GM12865 (cell line): ENCODE results near the gene E2F7.
"Not testable (repeated sequence)": the region's sequence is repeated elsewhere in the genome, so short reads cannot be mapped to it uniquely, and the experiment has no call there.

ENCODE experiments used
- DNase-seq: peaks from one replicate; pipeline ENCODE4 v3.0.0; 2010; ENCODE audit warnings: low read depth
- H3K4me3 ChIP-seq: 2 replicates; pipeline ENCODE4 v1.5.1; 2011; ENCODE audit warnings: mild to moderate bottlenecking, low read depth, low read length, control low read depth
- TF ChIP-seq, protein P1 (sequence below): IDR thresholded peaks from 2 replicates; pipeline ENCODE4 v1.5.1; 2011; ENCODE audit warnings: low read length, control low read depth, low read depth, inconsistent platforms; ENCODE audit not compliant: insufficient read depth; ENCODE audit errors: missing control alignments

The E2F7 gene

DNA sequence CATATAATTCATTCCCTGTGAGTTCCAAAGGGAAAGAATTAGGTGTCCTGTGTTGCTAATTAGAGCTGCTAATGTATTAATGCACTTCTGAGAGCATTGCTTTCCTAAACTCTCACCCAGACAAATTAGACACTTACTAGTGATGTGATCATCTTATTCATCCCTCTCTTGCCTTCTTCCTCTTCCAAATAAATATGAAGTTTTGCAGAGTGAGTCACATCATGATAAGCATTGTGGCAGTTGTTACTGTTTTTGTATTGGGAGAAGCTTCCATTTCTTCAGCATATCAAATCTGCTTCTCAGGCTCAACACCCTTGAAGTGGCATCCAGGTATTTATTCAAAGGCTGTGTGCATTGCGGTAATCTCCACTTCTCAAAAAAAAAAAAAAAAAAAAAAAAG lies 37.3 kb upstream of the E2F7 start:
- no peak overlapping the region for H3K4me3 ChIP-seq
- no peak for DNase-seq
- TF ChIP-seq, protein P1, sequence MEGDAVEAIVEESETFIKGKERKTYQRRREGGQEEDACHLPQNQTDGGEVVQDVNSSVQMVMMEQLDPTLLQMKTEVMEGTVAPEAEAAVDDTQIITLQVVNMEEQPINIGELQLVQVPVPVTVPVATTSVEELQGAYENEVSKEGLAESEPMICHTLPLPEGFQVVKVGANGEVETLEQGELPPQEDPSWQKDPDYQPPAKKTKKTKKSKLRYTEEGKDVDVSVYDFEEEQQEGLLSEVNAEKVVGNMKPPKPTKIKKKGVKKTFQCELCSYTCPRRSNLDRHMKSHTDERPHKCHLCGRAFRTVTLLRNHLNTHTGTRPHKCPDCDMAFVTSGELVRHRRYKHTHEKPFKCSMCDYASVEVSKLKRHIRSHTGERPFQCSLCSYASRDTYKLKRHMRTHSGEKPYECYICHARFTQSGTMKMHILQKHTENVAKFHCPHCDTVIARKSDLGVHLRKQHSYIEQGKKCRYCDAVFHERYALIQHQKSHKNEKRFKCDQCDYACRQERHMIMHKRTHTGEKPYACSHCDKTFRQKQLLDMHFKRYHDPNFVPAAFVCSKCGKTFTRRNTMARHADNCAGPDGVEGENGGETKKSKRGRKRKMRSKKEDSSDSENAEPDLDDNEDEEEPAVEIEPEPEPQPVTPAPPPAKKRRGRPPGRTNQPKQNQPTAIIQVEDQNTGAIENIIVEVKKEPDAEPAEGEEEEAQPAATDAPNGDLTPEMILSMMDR = no peak

DNA sequence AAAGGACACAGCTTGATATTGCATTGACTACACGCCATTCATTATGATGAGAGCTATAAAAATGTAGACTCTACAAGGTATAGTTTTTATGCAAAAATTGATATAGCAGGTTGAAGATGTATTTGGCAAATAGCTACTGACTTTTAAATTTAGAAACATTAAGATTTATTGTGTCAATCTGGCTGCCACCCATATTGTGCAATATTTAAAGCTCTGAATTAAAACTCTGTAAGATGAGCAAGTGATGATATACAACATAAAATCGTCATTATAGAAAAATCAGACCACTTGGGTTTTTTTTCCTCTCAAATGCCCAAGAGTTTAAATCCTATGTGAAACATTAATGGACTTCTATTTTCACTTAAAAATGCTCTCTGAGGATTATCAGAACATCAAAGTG lies 36.8 kb upstream of the E2F7 start:
- no peak for DNase-seq
- no peak overlapping the region for H3K4me3 ChIP-seq
- TF ChIP-seq, protein P1 = no peak

DNA sequence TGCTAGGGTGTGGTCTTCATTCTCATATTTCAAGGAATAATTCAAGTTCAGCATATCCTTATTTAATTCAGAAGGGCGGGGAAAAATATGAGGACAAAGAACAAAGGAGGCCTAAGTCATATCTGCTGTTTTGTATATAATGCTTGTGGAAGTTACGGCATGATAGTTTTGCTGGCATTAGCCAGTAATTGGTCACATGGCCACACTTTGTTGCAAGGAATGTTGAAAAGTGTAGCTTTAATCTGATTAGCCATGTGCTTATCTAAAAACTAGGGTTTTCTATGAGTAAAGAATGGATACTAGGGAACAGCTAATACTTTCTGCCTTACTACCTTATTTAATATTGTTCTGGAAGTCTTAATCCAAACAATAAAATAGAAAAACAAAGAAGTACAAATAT lies 34.4 kb upstream of the E2F7 start:
- TF ChIP-seq, protein P1 = no peak
- H3K4me3 ChIP-seq = no peak overlapping the region
- no peak for DNase-seq

DNA sequence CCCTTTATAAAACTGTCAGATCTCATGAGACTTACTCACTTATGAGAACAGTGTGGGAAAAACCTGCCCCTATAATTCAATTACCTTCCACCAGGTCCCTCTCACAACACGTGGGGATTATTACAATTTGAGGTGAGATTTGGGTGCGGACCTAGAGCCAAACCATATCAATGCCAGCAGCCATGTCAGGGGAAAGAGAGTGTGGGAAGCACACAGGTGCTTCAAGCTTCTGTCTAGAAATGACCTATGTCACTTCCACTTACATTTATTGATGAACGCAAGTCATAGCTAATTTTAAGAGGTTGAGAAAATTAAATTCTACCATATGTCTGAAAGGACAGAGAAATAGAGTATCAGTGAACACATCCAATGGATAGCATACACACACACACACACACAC lies 32.5 kb upstream of the E2F7 start:
- H3K4me3 ChIP-seq = no peak overlapping the region
- no peak for DNase-seq
- TF ChIP-seq, protein P1 = no peak

DNA sequence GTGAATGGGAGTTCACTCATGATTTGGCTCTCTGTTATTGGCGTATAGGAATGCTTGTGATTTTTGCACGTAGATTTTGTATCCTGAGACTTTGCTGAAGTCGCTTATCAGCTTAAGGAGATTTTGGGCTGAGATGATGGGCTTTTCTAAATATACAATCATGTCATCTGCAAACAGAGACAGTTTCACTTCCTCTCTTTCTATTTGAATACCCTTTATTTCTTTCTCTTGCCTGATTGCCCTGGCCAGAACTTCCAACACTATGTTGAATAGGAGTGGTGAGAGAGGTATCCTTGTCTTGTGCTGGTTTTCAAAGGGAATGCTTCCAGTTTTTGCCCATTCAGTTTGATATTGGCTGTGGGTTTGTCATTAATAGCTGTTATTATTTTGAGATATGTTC lies 26.9 kb upstream of the E2F7 start:
- not testable (repeated sequence) for DNase-seq, H3K4me3 ChIP-seq

DNA sequence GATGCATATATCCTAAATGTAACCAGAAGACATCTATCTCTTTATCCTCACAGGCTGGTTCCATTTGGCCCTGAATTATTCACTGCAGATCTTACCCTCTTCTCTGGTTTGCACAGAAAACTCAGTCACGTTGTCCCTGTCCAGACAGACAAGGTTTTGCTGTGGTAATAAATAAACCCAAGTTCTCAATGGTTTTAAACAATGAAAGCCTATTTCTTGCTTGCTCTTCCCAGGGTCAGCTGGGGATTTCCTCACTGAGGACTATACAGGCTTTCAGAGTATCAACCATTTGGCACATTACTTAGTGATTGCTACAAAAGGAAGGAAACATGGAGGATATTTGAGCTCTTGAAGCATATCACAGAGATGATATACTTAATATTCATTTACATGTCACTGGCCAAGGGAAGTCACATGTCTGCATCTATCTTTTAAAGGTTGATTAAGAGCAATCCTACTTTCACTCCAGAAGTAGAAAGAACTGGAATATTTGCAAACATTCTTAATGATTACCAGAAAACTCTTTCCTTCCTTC lies 24.4 kb upstream of the E2F7 start:
- TF ChIP-seq, protein P1 = no peak
- H3K4me3 ChIP-seq = no peak overlapping the region
- no peak for DNase-seq

DNA sequence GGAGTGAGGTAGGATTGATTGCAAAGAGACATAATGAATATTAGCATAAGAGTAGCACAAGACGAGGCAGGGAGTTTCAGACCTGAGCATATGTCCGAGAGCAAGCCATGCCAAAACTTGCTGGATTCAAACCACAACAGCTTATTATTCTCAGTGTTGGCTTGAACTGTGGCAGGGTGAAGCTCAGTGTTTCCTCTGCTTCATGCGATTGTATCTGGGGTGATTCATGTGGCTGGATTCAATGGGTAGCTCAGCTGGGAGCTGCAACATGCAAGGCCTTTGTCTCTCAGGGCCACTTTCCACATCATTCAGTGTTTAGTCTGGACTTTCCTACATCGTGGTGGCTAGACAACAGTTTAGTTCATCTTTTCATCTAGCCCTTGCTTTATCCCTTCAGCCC lies 22.1 kb upstream of the E2F7 start:
- DNase-seq = no peak
- no peak overlapping the region for H3K4me3 ChIP-seq
- TF ChIP-seq, protein P1 = no peak
